Limb (tissue), 2 donors: ENCODE data around the gene ALG12.
"Not testable (repeated sequence)": the region's sequence is repeated elsewhere in the genome, so short reads cannot be mapped to it uniquely, and the experiment has no call there.

Source experiments
- DNase-seq, 2 donors: peaks; one replicate each; pipeline ENCODE4 v3.0.0-alpha.2; 2016; ENCODE audit errors: extremely low spot score in 2 of 2

The ALG12 gene

GRCh38 chr22:49946612-49947295 lies 28.5 kb upstream of the ALG12 start:
- DNase-seq, result no peak

- not testable (repeated sequence) for DNase-seq
Measured at GRCh38 chr22:49945042-49945794, 27.0 kb upstream of the ALG12 start.

- DNase-seq, result no peak
Measured at GRCh38 chr22:49944399-49944891, 26.2 kb upstream of the ALG12 start.

- DNase-seq, result no peak
Measured at GRCh38 chr22:49943771-49944398, 25.6 kb upstream of the ALG12 start.

DNA sequence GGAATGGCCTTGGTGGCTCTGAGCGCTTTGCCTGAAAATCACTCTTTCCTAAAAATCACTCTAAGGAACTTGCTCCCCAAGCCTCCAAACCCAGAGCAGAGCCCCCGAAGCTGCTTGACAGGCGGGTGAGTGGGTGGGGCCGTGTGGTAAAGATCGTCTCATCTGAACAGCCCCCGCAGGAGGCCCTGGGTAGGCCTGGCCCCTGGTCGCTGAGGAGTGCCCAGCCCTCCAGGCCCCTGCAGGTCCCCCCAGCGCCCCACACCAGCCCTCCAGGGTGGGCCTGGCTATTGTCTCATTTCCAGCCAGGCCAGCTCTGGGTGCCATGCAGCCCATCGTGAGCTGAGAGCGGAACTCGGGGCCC lies 25.1 kb upstream of the ALG12 start:
- DNase-seq, result no peak

GRCh38 chr22:49942565-49943404 lies 24.5 kb upstream of the ALG12 start:
- no peak for DNase-seq

DNA sequence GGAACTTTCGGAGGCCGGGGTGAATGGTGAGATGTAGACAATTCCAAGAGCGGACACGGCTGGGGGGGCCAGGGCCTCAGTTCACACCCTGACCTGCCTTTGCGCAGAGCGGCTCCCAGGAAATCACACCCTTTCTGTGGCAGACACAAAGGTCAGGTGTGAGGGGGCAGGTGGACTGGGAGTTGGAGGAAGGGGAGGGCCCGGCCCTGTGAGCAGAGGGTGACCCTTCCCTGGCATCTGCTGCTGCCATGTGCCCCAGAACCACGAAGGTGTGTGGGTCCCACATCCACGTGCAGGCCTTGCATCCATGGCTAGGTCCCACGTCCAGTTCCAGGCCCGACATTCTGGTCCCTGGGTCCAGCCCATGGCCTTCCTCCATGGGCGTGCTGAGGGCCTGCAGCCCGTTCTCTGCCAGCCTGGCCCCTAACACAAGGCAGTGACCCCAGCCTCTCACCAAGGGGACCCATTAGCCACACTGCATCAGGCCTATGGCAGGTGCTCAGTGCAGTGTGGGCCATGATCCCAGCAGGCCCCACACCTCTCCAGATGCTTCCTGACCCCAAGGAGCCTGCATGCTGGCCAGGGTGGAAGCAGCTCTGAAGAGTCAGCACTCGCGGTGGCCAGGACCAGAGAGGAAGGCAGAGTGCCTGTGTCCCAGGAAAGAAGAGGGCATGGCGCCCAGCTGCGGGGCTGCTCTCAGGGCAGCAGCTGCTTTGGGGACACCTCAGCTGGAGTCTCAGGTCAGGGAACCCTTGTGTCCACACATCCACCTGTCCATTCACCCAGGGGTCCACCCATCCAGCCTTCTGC lies 23.5 kb upstream of the ALG12 start:
- DNase-seq, result no peak

- DNase-seq, result no peak
Measured at GRCh38 chr22:49938565-49939136, 20.4 kb upstream of the ALG12 start.

DNA sequence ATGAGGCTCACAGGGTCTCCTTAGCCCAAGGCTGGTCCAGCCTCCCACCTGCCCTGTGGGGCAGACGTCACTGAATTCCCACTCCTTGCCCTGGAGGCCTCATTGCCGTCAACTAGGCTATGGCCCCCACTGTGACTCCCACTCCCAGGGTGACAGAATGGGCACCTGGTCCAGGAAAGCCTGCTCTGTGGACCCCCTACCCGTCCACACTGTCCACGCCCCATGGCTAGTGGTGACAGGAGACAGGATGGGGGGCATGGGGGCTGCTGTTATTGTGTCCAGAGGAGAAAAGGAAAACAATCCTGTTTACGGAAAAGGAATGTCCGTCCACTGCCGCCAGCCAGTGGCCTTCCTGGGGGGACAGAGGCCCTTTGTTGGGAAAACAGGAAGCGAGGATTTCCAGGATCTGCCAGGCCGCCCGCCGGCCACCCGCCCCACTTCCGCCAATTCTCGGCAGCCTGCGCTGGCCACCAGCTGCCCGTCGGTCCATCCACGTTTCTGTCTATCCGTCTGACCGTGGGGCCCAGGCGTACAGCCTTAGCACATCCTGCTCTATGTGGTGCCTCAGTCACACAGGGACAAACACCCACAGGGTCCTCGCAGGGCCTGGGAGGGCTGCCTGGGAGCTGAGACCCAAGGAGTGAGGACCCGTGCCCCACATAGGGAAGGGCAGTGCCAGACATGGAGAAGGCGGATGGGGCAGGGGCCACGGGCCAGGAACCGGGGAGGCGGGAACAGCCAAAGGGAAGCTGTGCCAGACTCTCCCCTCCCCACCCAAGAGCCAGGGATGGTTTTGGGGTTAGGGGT lies 19.7 kb upstream of the ALG12 start:
- DNase-seq, result no peak

DNA sequence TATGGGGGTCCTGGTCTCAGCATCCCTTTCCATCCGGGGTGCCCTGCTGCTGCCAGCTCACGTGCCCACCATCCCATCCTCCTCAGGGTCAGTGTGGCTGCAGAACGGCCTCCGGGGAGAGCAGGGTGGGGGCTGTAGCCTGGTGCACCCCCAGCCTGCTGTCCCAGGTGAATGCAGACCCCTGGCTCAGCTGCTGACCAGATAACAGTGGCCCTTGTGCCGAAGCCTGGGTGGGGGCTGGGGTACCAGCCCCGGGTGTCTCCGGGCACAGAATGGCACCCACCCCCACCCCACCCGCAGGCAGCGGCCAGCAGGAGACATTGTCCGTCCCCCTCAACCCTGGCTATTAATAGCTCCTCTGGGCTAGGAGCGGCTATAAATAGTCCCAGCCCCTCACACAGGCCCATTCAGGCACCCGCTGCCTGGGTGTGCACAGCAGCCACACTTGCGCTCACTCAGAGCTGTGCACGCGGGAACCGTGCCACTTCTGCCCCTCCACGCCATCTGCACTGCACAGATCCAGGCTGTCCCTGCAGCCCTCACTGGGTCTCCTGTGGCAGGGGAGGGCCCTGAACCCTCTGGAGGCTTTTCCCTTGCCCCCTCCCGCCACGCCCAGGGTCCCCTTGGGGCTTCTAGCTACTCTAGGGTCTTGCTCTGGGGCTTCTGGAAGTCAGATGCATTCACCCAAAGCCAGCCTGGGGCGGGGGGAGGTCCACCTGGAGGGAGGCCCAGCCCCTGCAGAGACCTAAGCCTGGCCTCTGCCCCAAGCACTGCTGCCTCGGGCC lies 18.9 kb upstream of the ALG12 start:
- no peak for DNase-seq

DNA sequence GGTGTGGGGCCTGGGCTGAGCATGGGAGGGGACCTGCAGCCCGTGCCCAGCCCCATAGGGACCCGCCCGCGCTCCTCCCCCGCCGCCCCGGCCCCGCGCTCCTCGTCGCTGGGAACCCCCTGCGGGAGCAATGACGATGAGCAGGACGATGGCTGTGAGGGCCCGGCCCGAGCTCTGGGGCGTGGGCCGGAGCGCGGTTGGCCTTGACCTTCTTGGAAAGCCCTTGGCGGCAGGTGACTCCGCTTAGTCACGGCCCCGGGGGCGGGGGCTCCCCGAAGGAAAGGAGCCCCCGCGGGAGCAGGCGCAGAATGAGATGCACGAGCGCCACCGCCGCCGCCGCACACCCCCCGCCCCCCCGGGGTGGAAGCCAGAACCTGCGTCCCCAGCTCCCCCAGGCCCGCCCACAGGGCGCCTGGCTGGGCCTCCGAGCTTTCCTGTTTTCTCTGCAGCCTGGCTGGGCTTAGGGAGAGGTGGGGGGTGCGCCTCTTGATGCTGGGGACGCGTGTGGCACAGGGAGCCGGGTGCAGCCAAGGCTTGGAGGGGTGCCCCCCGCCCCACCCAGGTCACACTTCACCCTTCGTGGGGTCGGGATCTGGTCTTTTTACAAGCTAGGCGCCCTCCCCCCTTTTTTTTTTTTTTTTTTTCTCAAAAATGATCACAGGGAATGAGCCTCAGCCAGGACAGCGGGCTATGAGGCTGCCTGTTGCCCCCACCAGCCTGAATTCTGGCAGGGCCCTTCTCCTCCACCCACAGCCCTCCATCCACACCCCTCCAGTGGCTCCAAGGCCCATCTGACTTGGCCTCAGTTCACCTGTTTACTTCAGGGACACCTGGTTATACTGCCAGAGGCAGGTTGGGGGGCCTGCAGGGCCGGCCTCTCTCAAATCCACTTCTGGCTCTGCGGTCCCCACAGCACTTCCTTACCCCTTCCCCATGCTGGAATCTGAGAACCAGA lies 18.1 kb upstream of the ALG12 start:
- peak; percentile 49 to 81 for DNase-seq

GRCh38 chr22:49935561-49935960 lies 17.3 kb upstream of the ALG12 start:
- no peak for DNase-seq

GRCh38 chr22:49934891-49935557 lies 16.8 kb upstream of the ALG12 start:
- DNase-seq, result peak in 1 of 2 donors; percentile 86

GRCh38 chr22:49934160-49934890 lies 16.1 kb upstream of the ALG12 start:
- DNase-seq, result no peak

- no peak for DNase-seq
Measured at GRCh38 chr22:49933236-49934159, 15.3 kb upstream of the ALG12 start.
